Measurements from ENCODE around the gene CPB2.

Gene CPB2

DNA sequence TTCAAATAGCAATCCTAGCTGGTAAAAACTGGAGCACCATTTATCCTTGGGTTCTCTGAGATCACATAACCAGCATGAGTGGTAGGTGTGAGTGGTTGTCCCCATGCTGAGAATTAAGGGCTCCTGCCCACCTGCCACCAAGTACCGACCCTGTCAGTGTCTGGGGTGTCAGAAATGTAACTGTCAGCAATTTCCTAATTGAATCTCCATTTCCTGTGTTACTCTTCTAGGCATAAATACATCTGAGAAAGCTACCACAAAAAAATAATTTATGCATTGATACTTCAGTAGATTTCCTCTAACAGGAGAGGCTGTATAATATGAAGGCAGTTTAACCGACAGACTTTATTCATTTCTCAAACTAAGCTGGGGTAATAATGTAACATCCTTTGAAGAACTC lies 25.1 kb downstream of the CPB2 start:
- Histone ChIP-seq H3K9me2 (replicated peaks; ENCODE audit: low read depth, low read length) (no peaks in the 10 kb centered on the region), H3K9me3 (ENCODE audit: insufficient read depth, low read depth, low read length) (no peaks in the 10 kb centered on the region), H3K4me1 (ENCODE audit: insufficient read depth, low read length, poor library complexity, severe bottlenecking) (peaks cover 66% of the 10 kb centered on the region), H3F3A (ENCODE audit: low read depth) (peaks cover 13% of the 10 kb centered on the region), H3K36me3 (ENCODE audit: insufficient read depth, low read length) (no peaks in the 10 kb centered on the region), H3K79me2 (ENCODE audit: insufficient read depth, low read length) (no peaks in the 10 kb centered on the region), H2AFZ (ENCODE audit: low read length) (peak overlapping the region; percentile 44), H3K9ac (ENCODE audit: low read depth, low read length, poor library complexity, severe bottlenecking) (peak overlapping the region; percentile 82), H4K20me1 (ENCODE audit: insufficient read depth, low read length, poor library complexity, severe bottlenecking) (no peaks in the 10 kb centered on the region), H3K4me2 (ENCODE audit: low read depth, low read length, poor library complexity, severe bottlenecking) (peak overlapping the region; percentile 87), H3K4me3 (ENCODE audit: low read length, poor library complexity, severe bottlenecking) (peak overlapping the region; percentile 62), H3K27me3 (ENCODE audit: insufficient read depth, low read length, poor library complexity, severe bottlenecking) (no peaks in the 10 kb centered on the region)
- TF ChIP-seq, protein P1, sequence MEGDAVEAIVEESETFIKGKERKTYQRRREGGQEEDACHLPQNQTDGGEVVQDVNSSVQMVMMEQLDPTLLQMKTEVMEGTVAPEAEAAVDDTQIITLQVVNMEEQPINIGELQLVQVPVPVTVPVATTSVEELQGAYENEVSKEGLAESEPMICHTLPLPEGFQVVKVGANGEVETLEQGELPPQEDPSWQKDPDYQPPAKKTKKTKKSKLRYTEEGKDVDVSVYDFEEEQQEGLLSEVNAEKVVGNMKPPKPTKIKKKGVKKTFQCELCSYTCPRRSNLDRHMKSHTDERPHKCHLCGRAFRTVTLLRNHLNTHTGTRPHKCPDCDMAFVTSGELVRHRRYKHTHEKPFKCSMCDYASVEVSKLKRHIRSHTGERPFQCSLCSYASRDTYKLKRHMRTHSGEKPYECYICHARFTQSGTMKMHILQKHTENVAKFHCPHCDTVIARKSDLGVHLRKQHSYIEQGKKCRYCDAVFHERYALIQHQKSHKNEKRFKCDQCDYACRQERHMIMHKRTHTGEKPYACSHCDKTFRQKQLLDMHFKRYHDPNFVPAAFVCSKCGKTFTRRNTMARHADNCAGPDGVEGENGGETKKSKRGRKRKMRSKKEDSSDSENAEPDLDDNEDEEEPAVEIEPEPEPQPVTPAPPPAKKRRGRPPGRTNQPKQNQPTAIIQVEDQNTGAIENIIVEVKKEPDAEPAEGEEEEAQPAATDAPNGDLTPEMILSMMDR (conservative IDR thresholded peaks at IDR 0.05; ENCODE audit: low read length): no peak
- no peak for TF ChIP-seq EZH2phosphoT487 (IDR thresholded peaks at IDR 0.05; ENCODE audit: borderline replicate concordance)

- no peaks in the 10 kb centered on the region for H3K79me2 ChIP-seq (ENCODE audit: insufficient read depth, low read length)
- no peak for TF ChIP-seq EZH2phosphoT487 (IDR thresholded peaks at IDR 0.05; ENCODE audit: borderline replicate concordance)
- TF ChIP-seq, protein P1 (conservative IDR thresholded peaks at IDR 0.05; ENCODE audit: low read length): no peak
- H3K9me2 ChIP-seq (replicated peaks; ENCODE audit: low read depth, low read length): no peaks in the 10 kb centered on the region
Measured at GRCh38 chr13:46077265-46077664, 27.6 kb downstream of the CPB2 start.

DNA sequence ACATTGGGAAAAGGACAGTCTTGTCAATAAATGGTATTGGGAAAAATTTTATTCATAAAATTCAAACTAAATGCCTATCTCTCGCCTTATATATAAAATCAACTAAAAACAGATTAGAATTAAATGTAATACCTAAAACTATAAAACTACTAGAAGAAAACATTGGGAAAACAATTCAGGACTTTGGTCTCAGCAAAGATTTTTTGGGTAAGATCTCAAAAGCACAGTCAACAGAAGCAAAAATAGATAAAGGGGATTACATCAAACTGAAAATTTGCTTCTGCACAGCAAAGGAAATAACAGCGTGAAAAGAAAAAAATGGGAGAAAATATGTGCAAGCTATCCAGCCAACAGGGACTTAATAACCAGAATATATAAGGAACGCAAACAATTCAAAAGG lies 28.0 kb downstream of the CPB2 start:
- Histone ChIP-seq H3K9me2 (replicated peaks; ENCODE audit: low read depth, low read length) (no peaks in the 10 kb centered on the region), H3K4me3 (ENCODE audit: low read length, poor library complexity, severe bottlenecking) (no peak overlapping the region), H3K4me2 (ENCODE audit: low read depth, low read length, poor library complexity, severe bottlenecking) (no peak overlapping the region), H3K9me3 (ENCODE audit: insufficient read depth, low read depth, low read length) (no peaks in the 10 kb centered on the region), H3F3A (ENCODE audit: low read depth) (peaks cover 13% of the 10 kb centered on the region), H3K27me3 (ENCODE audit: insufficient read depth, low read length, poor library complexity, severe bottlenecking) (no peaks in the 10 kb centered on the region), H3K4me1 (ENCODE audit: insufficient read depth, low read length, poor library complexity, severe bottlenecking) (peaks cover 61% of the 10 kb centered on the region), H3K36me3 (ENCODE audit: insufficient read depth, low read length) (no peaks in the 10 kb centered on the region), H4K20me1 (ENCODE audit: insufficient read depth, low read length, poor library complexity, severe bottlenecking) (no peaks in the 10 kb centered on the region), H2AFZ (ENCODE audit: low read length) (no peak overlapping the region), H3K79me2 (ENCODE audit: insufficient read depth, low read length) (no peaks in the 10 kb centered on the region), H3K9ac (ENCODE audit: low read depth, low read length, poor library complexity, severe bottlenecking) (no peak overlapping the region)
- TF ChIP-seq EZH2phosphoT487 (IDR thresholded peaks at IDR 0.05; ENCODE audit: borderline replicate concordance): no peak
- TF ChIP-seq, protein P1 (conservative IDR thresholded peaks at IDR 0.05; ENCODE audit: low read length): no peak

More at GRCh38 chr13:46077265-46077664, 27.6 kb downstream of the CPB2 start:
- H4K20me1 ChIP-seq (ENCODE audit: insufficient read depth, low read length, poor library complexity, severe bottlenecking): no peaks in the 10 kb centered on the region
- peaks cover 60% of the 10 kb centered on the region for H3K4me1 ChIP-seq (ENCODE audit: insufficient read depth, low read length, poor library complexity, severe bottlenecking)
- H3K4me3 ChIP-seq (ENCODE audit: low read length, poor library complexity, severe bottlenecking): no peak overlapping the region
- peaks cover 13% of the 10 kb centered on the region for H3F3A ChIP-seq (ENCODE audit: low read depth)
- H3K4me2 ChIP-seq (ENCODE audit: low read depth, low read length, poor library complexity, severe bottlenecking): no peak overlapping the region
- H3K9me3 ChIP-seq (ENCODE audit: insufficient read depth, low read depth, low read length): no peaks in the 10 kb centered on the region
- H3K27me3 ChIP-seq (ENCODE audit: insufficient read depth, low read length, poor library complexity, severe bottlenecking): no peaks in the 10 kb centered on the region
- H2AFZ ChIP-seq (ENCODE audit: low read length): no peak overlapping the region
- H3K9ac ChIP-seq (ENCODE audit: low read depth, low read length, poor library complexity, severe bottlenecking): no peak overlapping the region
- no peaks in the 10 kb centered on the region for H3K36me3 ChIP-seq (ENCODE audit: insufficient read depth, low read length)

Measured in Loucy (cell line).